Type B pancreatic cell (in vitro differentiated cells): ENCODE results near the gene RAB8A. TPM values are rescaled to one million over a fixed set of nuclear protein-coding genes. Genes with fewer than 3 reads are reported as not detected.

ENCODE experiments used
- DNase-seq: peaks from one replicate; pipeline ENCODE4 v3.0.0; 2021; ENCODE audit warnings: mixed read lengths; ENCODE audit not compliant: unreplicated experiment; ENCODE audit errors: extremely low spot score
- H3K27ac Mint-ChIP-seq: 2 replicates; pipeline ENCODE4 v1.8.0; 2021; ENCODE audit warnings: mild to moderate bottlenecking, mixed read lengths
- H3K27me3 Mint-ChIP-seq: 2 replicates; pipeline ENCODE4 v1.8.0; 2021; ENCODE audit warnings: mixed read lengths
- H3K36me3 Mint-ChIP-seq: 2 replicates; pipeline ENCODE4 v1.8.0; 2021; ENCODE audit warnings: mixed read lengths
- H3K4me1 Mint-ChIP-seq: one replicate; pipeline ENCODE4 v1.8.0; 2021; ENCODE audit warnings: mixed read lengths; ENCODE audit not compliant: unreplicated experiment
- H3K4me3 Mint-ChIP-seq: 2 replicates; pipeline ENCODE4 v1.8.0; 2021; ENCODE audit warnings: mild to moderate bottlenecking, mixed read lengths
- H3K9me3 Mint-ChIP-seq: 2 replicates; pipeline ENCODE4 v1.8.0; 2021; ENCODE audit warnings: mixed read lengths
- long read RNA-seq: library from polyadenylated mRNA; unstranded; transcript quantifications from one replicate; pipeline ENCODE4 v2.0.0, GENCODE V29; 2020
- total RNA-seq: library from RNA; stranded (reverse); gene quantifications from 2 replicates; pipeline ENCODE4 v1.2.1, GENCODE V29; 2021; ENCODE audit warnings: low replicate concordance
- TF ChIP-seq, protein P1 (sequence below): fragments of 200-600 bp; sonication (generic); conservative IDR thresholded peaks from 2 replicates; pipeline ENCODE4 v1.5.0; 2021; ENCODE audit warnings: antibody characterized with exemption, mild to moderate bottlenecking

Gene RAB8A
- total RNA-seq = 86.9 and 98.7 TPM in 2 replicates
- long read RNA-seq, transcript RAB8A-201 (8 exons, 2,827 nt) = major isoform, 480 of 506 reads
- long read RNA-seq, transcript RAB8A-202 (8 exons, 1,315 nt) = minor isoform, 5 of 506 reads
- long read RNA-seq, partial matches to known transcripts = 9 of 506 reads
- long read RNA-seq, other reads (novel, unspliced or antisense) = 12 of 506 reads

DNA sequence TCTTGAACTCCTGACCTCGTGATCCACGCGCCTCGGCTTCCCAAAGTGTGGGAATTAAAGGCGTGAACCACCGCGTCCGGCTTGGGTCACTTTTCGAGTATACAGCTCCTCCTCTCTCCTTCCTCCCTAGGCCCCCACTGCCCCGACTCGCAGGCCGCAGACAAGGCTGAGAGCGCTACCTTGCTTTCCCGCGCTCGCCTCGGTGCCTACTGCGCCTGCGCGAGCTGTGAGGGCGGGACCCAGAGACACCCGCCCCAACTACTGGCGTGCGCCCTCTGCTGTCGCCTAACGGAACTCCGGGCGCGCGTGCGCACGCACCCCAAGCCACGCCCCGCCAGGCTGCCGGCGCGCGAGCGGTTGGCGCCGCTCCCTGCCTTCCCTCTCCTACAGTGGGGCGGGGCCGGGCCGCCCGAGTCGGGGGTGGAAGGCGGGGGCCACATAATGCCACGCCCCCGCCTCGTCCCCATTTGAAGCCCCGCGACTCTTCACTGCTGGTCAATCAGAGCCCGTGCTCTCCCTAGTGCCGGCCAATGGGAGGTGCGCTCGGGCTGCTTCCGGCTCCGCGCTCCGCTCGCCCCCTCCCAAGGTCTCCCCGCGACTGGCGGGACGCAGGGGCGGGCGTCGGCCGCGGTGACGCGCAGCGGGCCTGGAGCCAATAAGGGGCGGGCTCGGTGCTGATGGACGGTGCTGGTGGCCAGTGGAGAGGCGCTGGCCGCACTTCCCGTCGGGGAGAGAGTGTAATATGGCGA lies at the start of gene RAB8A:
TSS of gene RAB8A (plus strand) at position 730 of the 749 bp plus-strand sequence. CDS start at position 743, 13 bp downstream.
- peak; percentile 100 for DNase-seq
- peak within 1 kb of the TSS; percentile 98 for H3K27ac Mint-ChIP-seq
- H3K9me3 Mint-ChIP-seq = no peaks in the 10 kb centered on the region
- TF ChIP-seq, protein P1, sequence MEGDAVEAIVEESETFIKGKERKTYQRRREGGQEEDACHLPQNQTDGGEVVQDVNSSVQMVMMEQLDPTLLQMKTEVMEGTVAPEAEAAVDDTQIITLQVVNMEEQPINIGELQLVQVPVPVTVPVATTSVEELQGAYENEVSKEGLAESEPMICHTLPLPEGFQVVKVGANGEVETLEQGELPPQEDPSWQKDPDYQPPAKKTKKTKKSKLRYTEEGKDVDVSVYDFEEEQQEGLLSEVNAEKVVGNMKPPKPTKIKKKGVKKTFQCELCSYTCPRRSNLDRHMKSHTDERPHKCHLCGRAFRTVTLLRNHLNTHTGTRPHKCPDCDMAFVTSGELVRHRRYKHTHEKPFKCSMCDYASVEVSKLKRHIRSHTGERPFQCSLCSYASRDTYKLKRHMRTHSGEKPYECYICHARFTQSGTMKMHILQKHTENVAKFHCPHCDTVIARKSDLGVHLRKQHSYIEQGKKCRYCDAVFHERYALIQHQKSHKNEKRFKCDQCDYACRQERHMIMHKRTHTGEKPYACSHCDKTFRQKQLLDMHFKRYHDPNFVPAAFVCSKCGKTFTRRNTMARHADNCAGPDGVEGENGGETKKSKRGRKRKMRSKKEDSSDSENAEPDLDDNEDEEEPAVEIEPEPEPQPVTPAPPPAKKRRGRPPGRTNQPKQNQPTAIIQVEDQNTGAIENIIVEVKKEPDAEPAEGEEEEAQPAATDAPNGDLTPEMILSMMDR = peak; percentile 98
- peak within 1 kb of the TSS; percentile 99 for H3K4me3 Mint-ChIP-seq
- H3K4me1 Mint-ChIP-seq = peaks cover 11% of the 10 kb centered on the region
- no peaks in the 10 kb centered on the region for H3K27me3 Mint-ChIP-seq
- no peaks in the 10 kb centered on the region for H3K36me3 Mint-ChIP-seq

DNA sequence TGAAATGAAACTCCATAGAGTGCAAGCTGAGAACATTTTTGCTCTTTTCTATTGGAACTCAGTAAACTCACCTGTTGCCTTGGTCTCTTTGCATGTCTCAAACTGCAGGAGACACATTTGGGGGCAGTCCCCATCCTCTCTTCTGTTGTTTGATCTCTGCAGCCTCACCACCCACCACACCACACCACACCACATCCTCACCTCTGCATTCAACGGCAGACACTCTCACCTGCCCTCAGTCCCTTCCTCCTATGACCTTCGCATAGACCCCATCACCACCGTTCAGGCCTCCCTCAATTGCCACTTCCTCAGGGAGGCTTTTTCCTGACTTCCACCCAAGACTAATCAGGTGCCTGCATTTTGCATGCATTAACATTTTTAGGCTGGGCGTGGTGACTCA lies 49.7 kb upstream of the RAB8A start:
- Mint-ChIP-seq H3K27me3 (peaks cover 7% of the 10 kb centered on the region), H3K4me1 (peaks cover 11% of the 10 kb centered on the region), H3K36me3 (no peaks in the 10 kb centered on the region), H3K9me3 (no peaks in the 10 kb centered on the region), H3K27ac (no peak overlapping the region), H3K4me3 (no peak overlapping the region)
- TF ChIP-seq, protein P1 = no peak
- no peak for DNase-seq

DNA sequence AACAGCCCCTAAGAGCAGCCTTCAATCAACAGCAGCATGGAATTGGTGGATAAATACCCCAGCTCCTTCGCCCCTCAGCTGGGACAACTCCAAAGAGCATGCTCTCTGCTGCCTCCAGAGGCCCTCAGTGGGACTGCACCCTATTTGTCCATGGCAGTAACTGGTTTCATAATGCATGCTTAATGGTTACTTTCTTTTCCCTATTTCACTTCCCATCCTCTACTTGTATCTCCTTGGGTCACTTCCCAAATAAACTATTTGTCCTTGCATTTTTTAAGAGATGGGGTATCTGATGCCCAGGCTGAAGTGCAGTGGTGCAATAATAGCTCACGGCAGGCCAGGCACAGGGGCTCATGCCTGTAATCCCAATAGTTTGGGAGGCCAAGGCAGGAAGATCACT lies 48.9 kb upstream of the RAB8A start:
- Mint-ChIP-seq H3K27me3 (peaks cover 3% of the 10 kb centered on the region), H3K4me3 (no peak overlapping the region), H3K9me3 (no peaks in the 10 kb centered on the region), H3K27ac (no peak overlapping the region), H3K4me1 (peaks cover 11% of the 10 kb centered on the region), H3K36me3 (no peaks in the 10 kb centered on the region)
- TF ChIP-seq, protein P1 = peak; percentile 86
- no peak for DNase-seq

DNA sequence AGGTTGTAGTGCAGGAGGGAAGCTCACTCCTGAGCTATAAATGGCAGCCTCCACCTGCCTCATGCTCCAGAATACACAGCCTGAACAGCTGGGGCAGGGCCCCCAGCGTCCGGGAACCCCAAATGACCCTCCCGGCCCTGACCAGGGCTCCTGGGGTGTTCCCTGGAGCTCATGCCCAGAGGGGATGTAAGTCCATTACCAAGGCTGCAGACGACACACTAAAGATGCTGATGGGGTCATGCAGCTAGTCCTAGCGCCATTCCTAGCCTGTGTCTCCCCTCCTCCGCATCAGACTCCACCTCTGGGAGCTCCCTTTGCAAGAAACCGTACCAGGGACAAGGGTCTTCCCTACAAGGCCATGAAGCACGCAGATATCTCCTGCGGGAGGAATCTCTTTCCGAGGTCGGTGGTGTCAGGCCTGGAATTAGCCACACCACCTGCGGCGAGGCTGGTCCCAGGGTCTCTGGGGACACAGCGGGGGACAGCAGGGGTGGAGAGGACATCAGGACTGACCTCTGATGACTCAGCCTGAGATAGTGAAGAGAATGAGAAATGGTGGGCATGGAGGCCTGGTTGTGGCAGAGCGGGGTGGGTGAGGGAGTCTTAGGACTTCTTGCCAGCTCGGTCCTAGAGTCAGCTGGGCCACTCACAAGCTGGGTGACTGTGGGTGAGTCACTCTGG lies 47.3 kb upstream of the RAB8A start:
- Mint-ChIP-seq H3K27me3 (no peaks in the 10 kb centered on the region), H3K9me3 (no peaks in the 10 kb centered on the region), H3K4me1 (peaks cover 11% of the 10 kb centered on the region), H3K4me3 (no peak overlapping the region), H3K27ac (no peak overlapping the region), H3K36me3 (no peaks in the 10 kb centered on the region)
- DNase-seq = no peak
- TF ChIP-seq, protein P1 = no peak

DNA sequence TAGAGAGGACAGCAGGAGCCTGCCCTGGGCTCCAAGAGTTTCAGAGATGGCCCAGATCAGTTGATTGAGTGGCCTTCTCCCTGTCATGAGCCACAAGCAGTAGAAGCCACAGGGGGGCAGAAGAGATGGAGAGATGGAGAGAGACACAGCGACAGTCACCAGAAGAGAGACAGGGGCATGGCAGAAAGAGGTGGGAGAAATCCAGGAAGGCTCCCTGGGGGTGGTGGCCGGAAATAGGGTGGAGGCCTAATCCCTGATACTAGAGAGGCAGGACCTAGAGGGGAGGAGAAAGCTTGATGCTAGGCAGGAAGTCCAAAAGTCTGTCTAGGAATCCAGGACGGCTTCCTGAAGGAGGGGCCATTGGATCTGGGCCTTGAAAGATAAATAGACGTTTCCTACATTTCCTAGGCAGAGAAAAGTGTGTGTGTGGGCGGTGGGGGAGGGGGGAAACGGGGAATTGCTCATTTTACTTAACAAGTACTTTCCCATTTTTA lies 45.0 kb upstream of the RAB8A start:
- no peak overlapping the region for H3K4me3 Mint-ChIP-seq
- TF ChIP-seq, protein P1 = peak; percentile 41
- peaks cover 11% of the 10 kb centered on the region for H3K4me1 Mint-ChIP-seq
- DNase-seq = no peak
- H3K36me3 Mint-ChIP-seq = no peaks in the 10 kb centered on the region
- H3K27me3 Mint-ChIP-seq = no peaks in the 10 kb centered on the region
- peak overlapping the region; percentile 51 for H3K27ac Mint-ChIP-seq
- no peaks in the 10 kb centered on the region for H3K9me3 Mint-ChIP-seq
